GM19023 (cell line): ENCODE measurements around the gene CHI3L1.
A peak's percentile ranks its signal among the peaks of the same experiment; 100 is the strongest.

Source experiments
- ATAC-seq: cut with Tn5 transposase; IDR thresholded peaks from one replicate; pipeline ENCODE4 v1.9.1; 2021; ENCODE audit warnings: mild to moderate bottlenecking, moderate library complexity; ENCODE audit not compliant: unreplicated experiment

CHI3L1 gene

DNA sequence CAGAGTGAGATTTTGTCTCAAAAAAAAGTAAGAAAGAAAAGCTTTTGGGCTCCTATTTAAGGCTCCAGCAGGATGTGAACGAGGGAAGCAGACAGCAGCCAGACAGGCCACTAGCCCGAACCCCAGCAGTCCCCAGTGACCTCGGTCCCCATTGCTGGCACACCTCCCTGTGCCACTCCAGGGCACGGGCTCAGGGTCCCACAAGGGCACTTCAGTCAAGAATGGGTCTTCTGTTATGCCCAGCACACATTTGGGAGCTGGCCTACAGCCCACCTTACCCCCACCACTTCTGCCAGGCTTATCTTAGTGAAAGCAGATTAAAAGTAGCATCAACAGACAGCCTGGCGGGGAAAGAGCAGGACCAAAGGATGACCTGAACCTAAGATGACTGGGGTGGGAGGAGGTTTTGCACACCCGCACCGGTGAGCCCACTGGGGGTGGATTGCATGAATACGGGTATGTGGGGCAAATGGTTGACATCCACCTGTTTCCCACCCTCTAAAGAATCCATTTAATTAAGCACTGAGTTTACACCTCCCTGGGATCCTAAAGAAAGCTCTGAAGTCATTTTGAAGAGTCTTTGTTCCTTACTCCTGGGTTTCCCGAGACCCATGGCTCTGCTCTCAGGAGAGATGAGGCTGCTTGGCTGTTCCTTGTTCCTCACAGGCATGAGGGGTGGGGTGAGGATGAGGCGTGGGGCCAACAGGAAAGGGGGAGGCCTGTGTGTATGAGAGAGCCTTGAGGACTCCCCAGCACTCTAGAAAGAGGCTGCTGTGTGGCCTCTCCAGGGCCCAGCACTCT lies 4.7 kb downstream of the CHI3L1 start:
- ATAC-seq, result no peak

DNA sequence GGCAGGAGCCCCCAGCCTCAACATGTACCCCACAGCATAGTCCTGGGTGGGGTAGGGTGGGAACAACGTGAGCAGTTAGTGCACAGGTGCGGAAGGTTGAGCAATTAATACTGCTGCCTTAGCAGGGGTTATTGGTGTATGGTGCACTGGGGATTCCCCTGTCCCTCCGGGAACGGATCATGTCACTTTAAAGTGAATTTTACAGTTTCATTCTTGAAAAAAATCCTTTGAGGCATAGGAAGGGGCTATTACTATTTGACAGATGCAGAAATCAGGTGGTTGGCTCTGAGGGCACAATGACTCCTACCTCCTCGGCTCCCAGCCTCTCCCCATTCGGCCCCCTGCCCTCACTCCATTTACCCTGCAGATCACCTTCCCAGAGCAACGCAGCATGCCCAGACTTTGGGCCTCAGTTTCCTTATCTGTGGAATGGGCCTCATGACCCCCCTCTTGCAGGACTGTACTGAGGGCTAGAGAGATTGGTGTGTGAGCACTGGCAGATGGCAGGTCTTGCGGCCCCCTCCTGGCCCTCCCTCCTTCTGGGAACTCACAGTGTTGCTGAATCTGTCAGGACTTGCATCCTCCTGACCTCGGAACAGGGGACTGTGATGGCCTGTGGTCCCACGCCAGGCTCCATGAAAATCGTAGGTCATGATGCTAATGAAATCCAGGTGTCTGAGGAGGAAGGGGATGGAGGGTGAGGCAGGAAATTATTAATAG lies 5.7 kb downstream of the CHI3L1 start:
- ATAC-seq, result no peak

DNA sequence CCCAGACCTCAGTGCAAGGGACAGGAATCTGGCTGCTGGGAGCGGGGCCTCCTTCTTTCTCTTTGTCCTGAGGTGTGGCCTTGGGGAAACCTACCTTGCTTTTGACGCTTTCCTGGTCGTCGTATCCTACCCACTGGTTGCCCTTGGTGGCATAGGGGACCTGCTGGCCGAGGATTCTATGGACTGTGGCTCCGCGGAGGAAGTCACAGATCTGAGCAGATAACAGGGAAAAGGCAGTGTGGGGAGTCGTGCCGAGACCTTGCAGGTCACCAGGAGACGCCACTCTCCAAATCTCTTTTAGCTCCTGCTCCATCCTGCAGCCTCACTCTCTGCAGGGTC lies 6.9 kb downstream of the CHI3L1 start:
- no peak for ATAC-seq

DNA sequence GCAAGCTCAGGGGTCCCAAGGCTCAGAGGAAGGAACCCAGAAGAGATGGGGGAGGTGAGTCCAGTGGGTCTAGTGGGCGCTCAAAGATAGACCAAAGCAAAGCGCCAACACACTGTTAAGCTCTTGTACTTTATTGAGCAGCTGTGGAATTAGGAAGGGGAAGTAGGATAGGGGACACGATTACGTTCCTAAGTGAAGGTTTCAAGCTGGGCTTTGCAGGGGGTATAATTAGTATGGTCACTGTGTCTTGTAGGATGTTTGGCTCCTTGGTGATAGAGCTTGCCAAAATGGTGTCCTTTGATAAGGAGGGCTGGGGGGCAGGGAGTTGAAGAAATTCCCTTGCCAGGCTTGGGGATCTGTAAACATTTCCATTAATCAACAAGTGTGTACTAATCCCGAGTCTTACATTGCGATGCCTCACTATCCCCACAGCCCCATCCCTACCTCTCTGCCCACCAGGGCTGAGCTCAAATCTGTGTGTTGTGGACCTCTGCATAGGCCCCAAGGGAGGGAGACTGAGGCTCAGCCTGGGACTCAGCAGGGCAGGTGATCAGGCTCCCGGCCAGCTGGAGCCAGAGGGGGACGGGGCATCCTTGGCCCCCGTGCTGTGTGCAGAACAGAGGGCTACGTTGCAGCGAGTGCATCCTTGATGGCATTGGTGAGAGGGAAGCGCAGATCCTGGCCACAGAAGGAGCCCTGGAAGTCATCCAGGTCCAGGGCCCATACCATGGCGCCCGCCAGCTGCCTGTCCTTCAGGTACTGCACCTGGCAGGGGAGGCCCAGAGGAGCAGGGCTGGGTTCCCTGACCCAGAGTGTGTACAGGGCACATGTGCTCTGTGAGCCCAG lies 7.5 kb downstream of the CHI3L1 start:
- no peak for ATAC-seq

DNA sequence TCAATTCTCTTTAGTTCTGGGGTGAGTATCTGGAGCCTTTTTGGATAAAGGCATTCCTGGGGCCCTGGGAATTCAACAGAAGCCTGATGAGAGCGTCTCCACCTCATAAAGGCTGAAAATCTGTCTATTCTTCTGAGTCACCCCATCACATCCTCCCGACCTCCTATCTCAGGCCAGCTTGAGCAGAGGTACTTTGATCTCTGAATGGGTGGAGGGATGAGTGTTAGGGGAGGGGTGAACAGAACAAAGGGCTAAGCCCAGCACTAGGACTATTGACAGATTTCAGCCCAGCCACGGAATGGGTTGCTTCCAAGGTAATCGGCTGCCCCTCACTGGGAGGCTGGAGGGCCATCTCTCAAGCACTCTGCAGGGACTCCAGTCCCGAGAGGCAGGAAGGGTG lies 8.4 kb downstream of the CHI3L1 start:
- no peak for ATAC-seq

DNA sequence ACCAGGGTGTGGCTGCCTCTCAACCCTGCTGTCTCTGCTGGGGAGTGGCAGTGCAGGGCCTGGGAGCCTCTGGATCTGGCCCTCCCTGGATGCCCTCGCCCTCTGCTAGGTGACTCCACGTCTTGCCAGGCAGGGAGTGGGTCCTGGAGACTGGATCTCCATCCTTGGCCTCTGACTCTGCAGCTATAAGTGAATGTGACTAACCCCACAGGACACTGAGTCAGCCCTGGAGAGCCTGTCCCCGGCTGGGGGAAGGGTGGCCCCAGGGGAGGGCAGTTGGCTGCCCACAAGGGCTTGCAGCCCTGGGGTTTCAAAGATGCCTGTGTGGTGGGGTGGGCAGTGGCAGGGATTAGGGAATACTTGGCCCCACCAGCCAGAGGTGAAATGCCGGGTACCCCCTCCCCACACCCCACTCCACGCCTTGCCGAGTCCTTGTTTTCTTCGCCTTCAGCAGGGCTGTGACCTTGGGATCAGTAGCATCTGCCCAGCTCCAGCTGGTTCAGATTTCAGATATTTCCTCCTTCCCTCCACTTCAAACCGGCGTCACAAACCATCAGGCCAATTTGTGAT lies 8.9 kb downstream of the CHI3L1 start:
- no peak for ATAC-seq

DNA sequence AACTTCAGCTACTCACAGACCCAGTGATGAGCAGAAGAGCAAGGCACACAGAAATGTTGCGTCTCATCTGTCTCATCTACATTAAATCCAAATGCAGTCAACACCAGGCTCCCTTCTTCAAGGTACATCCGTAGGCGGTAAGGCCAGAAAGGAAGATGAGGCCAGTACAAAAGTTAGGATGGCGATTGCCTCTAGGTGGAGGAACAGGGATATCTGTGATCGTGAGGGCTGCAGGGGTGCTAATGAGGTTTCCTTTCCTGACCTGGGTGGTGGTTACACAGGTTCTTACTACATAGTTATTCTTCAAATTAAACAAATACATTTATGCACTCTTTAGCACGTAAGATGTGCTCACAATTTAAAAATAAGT lies 9.5 kb downstream of the CHI3L1 start:
- ATAC-seq, result no peak

DNA sequence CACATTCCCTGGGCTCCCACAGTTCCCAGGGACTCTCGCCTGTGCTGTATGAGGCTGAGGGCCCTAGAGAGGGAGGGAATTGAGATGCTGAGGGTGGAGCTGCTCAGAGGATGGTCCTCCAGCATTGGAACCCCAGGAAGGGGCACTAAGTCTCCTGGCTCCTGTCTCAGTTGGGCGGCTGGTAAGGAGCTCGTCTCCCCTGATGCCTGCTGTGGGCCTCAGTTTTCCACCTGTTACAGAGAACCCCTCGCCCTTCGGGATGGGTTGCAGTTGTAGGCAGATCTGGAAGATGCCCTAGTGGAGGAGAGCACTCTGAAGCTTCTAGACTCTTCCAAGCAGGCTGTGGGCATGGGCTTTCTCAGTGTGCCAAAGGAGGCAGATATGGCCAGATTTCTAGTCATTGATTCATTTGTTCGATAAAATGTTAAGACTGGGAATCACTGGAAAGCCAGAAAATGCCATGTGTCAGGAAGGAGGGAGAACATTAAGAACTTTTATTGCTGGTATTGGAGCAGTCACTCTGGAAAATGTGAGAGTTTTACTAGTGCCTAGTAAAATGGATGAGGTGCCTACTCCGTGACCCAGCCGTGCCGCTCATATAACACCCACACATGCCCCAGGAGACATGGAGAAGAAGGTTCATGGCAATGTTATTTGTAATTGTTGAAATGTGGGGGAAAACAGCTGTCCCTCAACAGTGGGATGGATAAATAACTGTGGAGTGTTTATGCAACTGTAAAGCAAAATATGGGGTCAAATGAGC lies 10.1 kb downstream of the CHI3L1 start:
- ATAC-seq, result no peak

DNA sequence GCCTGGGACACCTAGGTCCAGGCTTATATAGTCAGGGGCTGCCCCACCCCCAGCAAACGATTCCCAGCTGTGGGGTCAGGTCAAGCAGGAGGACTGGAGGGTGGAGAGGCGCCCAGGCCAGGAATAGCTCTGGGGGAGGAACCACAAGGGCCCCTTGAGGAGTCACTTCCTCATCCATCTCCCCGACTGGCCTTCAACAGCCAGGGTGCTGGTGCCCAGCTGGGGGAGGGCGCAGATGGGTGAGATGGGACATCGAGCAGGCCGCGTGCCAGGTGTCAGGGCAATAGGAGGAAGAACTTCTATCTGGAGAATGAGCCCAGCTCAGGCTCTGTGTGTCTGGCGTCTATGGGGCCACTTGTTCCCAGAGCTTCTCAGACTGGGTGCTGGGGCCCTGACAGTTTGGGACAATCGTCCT lies 10.7 kb downstream of the CHI3L1 start:
- ATAC-seq, result no peak

DNA sequence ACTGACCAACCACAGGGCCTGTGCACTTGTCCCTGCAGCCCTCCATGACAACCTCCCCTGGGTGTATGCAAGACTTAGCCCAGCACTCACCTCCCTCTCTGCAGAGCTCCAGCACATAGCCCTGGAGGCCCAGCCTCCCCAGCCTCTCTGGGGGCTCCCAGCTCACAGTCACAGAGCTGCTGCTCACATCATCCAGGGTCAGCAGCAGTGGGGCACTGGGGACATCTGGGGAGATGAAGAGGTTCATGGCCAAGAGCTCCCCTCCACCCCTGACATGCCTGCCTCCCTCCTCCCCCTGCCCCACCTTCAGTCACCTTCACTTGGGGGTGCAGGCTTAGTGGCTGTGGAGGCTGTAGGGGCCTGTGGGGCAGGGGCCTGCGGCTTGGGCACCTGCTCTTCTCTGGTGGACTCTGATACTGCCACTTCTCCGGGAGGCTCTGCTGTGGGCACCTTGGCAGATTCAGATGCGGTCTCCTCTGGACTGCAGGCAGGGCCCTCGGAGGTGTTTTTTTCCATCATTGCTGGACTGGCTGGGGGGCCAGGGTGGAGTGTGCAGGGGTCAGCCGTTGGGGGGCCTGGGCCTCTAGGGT lies 11.2 kb downstream of the CHI3L1 start, which contains the start of gene MYBPH:
Gene MYBPH (minus strand): TSS at position 590 of the 590 bp plus-strand sequence. CDS start 71 bp downstream, at position 519.
- ATAC-seq, result no peak

DNA sequence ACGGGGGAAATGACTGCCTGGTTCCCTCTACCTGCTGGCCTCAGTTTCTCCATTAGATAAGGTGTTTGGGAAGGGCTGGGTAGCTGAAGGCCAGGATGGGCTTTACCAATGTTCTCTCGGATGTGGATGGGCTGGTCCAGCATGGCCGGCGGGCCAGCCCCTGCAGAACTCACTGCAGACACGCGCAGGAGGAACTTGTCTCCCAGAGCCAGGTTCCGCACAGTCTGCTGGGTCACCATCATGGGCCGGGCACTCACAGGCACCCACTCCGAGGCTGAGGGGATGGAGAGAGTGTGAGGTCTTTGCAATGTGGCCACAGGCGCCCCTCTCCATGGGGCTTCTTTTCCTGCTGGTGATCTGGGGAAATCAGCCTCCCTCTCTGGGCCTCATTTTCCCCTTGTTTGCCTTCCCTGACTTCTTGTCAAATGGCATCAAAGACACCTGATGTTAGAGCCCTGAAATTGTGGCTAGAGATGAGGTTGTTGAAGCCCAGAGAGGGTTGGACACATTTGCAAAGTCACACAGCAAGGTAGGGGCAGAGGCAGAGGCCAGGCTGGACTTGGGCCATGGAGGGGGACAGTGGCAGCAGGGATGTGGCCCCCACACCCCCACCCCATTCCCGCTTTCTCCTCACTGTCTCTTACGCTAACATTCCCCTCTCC lies 12.0 kb downstream of the CHI3L1 start:
- ATAC-seq, result no peak

DNA sequence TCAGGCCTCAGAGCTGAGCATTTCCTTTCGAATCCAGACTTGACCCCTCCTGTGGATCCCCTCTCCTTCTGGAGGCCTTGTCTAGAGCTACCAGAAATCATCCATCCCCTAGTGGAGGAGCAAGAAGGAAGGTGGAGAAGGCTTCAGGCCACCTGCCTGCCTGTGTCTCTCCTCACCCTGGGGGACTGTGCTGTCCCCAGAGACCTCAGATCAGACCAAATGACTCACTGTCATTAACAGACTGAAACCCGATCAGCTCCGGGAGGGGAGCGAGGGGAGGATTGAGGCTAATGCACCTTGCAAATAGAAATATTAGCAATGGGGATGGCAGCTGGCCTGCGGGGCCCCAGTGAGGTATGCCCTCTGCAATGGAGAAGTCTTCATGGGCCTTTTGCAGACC lies 12.9 kb downstream of the CHI3L1 start:
- ATAC-seq, result peak; percentile 86

DNA sequence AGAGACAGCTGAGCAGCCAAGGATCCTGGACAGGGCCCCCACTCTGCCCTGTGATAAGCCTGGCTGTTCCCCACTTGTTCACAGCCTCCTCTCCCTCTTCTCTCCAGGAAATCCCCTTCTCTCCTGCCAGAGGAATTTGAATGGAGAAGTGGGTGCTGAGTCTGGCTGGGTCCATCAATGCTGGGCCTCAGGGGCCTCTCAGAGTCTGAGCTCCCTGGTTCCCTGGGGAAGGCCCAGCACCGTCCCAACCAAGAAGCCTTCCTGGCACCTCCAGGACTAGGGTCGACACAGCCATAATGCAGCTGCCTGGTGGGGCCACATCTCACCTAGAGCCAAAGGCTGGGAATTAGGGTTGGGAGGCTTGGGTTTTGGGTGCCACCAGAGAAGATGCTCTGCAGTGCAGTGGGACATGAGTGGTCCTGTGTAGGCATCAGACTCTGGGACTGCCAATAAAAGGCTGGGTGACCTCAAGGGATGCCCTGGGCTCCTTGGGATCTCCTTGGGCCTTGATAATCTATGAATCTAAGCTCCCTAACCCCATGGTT lies 13.4 kb downstream of the CHI3L1 start:
- no peak for ATAC-seq

DNA sequence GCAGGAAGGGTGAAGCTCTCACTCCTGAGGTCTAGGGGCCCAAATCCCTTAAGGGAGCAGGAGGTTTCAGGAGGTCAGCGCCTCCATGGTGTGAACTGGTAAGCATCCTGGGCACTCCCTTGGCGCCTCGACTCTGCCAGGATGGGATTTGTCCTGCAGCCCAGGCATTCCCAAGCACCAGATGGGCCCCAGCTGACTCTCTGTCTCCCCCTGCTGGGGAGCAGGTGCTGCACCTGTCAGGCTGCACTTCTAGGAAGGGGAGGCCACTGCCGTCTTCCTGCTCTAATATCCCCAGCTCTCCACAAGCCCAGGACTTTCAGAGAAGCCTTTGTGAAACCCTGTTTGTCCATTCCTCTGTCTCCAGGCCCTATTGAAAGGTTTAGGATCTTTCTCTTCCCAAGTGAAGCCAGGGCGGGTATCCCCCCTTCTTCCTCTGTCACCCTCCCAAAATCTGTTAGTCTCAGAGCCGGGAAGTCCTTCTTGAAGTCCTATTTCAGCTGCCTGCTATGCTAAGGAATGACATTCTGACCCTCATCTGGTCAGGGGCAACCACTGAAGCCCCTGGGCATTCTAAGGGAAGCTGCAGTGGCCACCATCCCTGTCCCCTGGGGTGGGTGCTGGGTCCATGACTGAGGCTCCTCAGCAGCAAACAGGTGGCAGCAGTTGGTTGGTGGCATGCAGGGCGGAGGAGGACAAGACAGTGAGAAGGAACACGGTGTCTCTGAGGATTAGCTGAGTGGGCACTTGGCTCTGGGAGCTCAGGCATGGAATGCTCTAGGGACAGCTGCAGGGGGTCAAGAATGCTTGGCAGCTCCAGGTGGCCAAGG lies 14.1 kb downstream of the CHI3L1 start:
- ATAC-seq, result no peak

DNA sequence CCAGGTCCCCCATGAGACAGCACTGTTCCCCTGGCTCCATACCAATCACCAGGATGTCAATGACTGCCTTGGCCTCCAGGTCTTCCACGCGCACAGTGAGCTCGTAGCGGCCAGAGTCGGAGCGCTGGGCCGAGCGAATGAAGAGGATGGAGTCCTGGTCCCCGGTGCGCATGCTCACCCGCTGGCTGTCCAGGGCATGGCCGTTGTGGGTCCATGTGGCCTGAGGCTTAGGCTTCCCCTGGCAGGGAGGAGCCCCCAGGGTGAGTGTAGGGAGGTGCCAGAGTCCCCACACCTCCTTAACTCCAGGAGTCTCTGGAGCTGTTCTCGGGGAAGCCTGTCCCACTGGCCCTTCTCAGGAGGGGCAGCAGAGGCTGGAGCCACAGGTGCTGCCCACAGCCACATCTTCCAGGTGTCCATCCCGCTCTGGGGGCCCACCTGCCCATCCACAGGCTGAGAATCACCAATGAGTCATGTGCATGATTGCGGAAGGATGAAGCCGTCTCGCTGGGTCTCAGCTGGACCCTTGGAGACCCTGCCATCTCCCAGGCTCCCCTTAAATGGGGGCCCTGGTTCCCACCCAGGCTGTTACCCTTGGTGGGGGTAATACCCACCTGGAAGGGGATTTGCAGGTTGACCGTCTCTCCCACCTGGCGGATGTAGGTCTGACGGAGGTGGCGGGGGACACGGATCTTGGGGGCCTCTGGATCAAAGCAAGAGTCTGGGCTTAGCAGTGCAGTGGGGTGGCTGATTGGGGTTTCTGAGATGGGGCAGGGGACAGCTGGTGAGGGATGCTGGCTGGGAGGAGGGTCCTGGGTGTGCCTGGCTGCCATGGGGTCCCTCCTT lies 14.9 kb downstream of the CHI3L1 start:
- no peak for ATAC-seq

DNA sequence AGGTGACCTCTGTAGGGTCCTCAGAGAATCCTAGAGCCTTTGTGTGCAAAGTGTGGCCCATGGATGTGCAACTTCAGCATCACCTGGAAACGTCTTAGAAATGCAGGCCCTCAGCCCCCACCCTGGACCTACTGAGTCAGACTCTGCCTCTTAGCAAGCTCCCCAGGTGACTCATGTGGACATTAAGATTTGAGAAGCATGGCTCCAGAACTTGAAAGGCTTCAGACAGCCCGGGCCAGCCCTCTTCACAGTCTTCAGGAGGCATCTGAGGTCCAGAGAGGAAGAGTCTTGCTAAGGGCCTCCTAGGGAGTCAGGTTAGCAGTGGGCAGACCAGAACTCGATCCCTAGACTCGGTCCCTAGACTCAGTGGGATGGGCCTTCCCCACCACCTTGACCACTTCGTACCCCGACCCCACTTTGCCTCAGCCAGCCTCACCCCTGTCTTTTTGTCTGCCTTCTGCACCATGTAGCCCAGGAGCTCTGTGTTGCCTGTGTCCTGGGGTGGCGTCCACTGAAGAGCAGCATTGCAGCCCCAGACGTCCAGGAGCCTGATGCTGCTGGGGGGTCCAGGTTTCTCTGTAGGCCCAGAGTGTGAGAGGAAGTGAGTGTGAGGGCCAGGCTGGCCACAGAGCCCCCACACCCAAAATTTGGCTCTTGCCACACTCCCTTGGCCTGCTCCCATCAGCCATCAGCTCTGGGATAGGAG lies 15.7 kb downstream of the CHI3L1 start:
- no peak for ATAC-seq
